SK-N-SH (cell line): ENCODE data around the gene CKAP2. TPM values are rescaled to one million over a fixed set of nuclear protein-coding genes. Genes with fewer than 3 reads are reported as not detected.
A peak's percentile ranks its signal among the peaks of the same experiment; 100 is the strongest.

Experiments used
- CTCF ChIA-PET: fragments of 300-600, 350-600 bp; formaldehyde crosslinking; extraction: SDS; loops from one replicate; lab custom pipeline; 2021; lab: Yijun Ruan, JAX
- POLR2A ChIA-PET: fragments of 350-600 bp; sonication (Branson Sonifier 250); formaldehyde crosslinking; extraction: SDS; loops from one replicate; lab custom pipeline; 2020; ENCODE audit warnings: antibody characterized with exemption, inconsistent platforms; lab: Yijun Ruan, JAX
- DNase-seq: peaks from one replicate; pipeline ENCODE4 v3.0.0; 2012
- H2AFZ ChIP-seq: fragments of 200-600 bp; sonication (generic); 2 replicates; pipeline ENCODE4 v1.8.1; 2016; ENCODE audit warnings: antibody characterized with exemption, mild to moderate bottlenecking, low read depth
- H3F3A ChIP-seq: fragments of 200-600 bp; sonication (generic); replicated peaks from 2 replicates; pipeline ENCODE3; 2016; ENCODE audit warnings: antibody characterized with exemption, mild to moderate bottlenecking; ENCODE audit not compliant: insufficient read depth
- H3K27ac ChIP-seq, 2 experiments: fragments of 200-500 bp in 1 of 2; fragments of 200-600 bp in 1 of 2; sonication (Bioruptor generic) in 1 of 2; sonication (generic), shearing (Covaris generic) in 1 of 2; 2 replicates each; pipeline versions ENCODE4 v1.5.1 to v1.6.1; 2014 to 2016; ENCODE audit warnings: low read depth in 2 of 2, inconsistent platforms in 1 of 2, low read length in 1 of 2, mild to moderate bottlenecking in 1 of 2, mixed read lengths in 1 of 2
- H3K27me3 ChIP-seq: fragments of 200-600 bp; sonication (generic), shearing (Covaris generic); 2 replicates; pipeline ENCODE4 v1.6.1; 2016; ENCODE audit warnings: mixed run types; ENCODE audit not compliant: insufficient read depth
- H3K36me3 ChIP-seq, 2 experiments: fragments of 200-500 bp in 1 of 2; fragments of 200-600 bp in 1 of 2; sonication (Bioruptor generic) in 1 of 2; sonication (generic) in 1 of 2; replicated peaks in 1 of 2; 2 replicates each; pipeline versions ENCODE3 to v1.5.1; 2014 to 2016; ENCODE audit warnings: low read length in 1 of 2, mild to moderate bottlenecking in 1 of 2; ENCODE audit not compliant: insufficient read depth in 2 of 2, control insufficient read depth in 1 of 2
- H3K4me1 ChIP-seq, 2 experiments: fragments of 200-500 bp in 1 of 2; fragments of 200-600 bp in 1 of 2; sonication (Bioruptor generic) in 1 of 2; sonication (generic), shearing (Covaris generic) in 1 of 2; 2 replicates each; pipeline versions ENCODE4 v1.5.1 to v1.6.1; 2014 to 2016; ENCODE audit warnings: low read depth in 1 of 2, low read length in 1 of 2, mixed run types in 1 of 2; ENCODE audit not compliant: insufficient read depth in 2 of 2, control insufficient read depth in 1 of 2
- H3K4me2 ChIP-seq: fragments of 200-600 bp; sonication (generic), shearing (Covaris generic); 2 replicates; pipeline ENCODE4 v1.6.1; 2017; ENCODE audit warnings: mixed run types
- H3K4me3 ChIP-seq, 2 experiments: fragments of 200-500 bp in 1 of 2; fragments of 200-600 bp in 1 of 2; sonication (Bioruptor generic) in 1 of 2; sonication (generic), shearing (Covaris generic) in 1 of 2; 2 replicates each; pipeline versions ENCODE4 v1.5.1 to v1.8.1; 2014 to 2016; ENCODE audit warnings: low read depth in 2 of 2, inconsistent platforms in 1 of 2, low read length in 1 of 2, mild to moderate bottlenecking in 1 of 2, mixed read lengths in 1 of 2, moderate library complexity in 1 of 2
- H3K79me2 ChIP-seq: fragments of 200-600 bp; sonication (generic); 2 replicates; pipeline ENCODE4 v1.8.1; 2017; ENCODE audit warnings: mild to moderate bottlenecking; ENCODE audit not compliant: insufficient read depth
- H3K9ac ChIP-seq: fragments of 200-600 bp; sonication (generic); 2 replicates; pipeline ENCODE4 v1.6.1; 2017; ENCODE audit warnings: mixed run types
- H3K9me2 ChIP-seq: fragments of 200-600 bp; sonication (generic); 2 replicates; pipeline ENCODE4 v1.6.1; 2017; ENCODE audit warnings: mixed run types
- H3K9me3 ChIP-seq: fragments of 200-600 bp; sonication (generic); 2 replicates; pipeline ENCODE4 v1.6.1; 2017; ENCODE audit warnings: mixed run types, mild to moderate bottlenecking, moderate library complexity
- H4K20me1 ChIP-seq: fragments of 200-600 bp; sonication (generic); 2 replicates; pipeline ENCODE4 v1.6.1; 2017; ENCODE audit warnings: mild to moderate bottlenecking, mixed run types; ENCODE audit not compliant: insufficient read depth
- ELF1 ChIP-seq: IDR thresholded peaks from 2 replicates; pipeline ENCODE4 v1.4.0; 2012
- EP300 ChIP-seq, 2 experiments: IDR thresholded peaks; 2 replicates each; pipeline versions ENCODE4 v1.4.0 to v1.6.1; 2012; ENCODE audit warnings: borderline replicate concordance in 1 of 2, low read depth in 1 of 2, low read length in 1 of 2
- EZH2phosphoT487 ChIP-seq: fragments of 200-600 bp; sonication (generic); IDR thresholded peaks from 2 replicates; pipeline ENCODE4 v1.6.1; 2017; ENCODE audit warnings: low read depth, mixed run types, mild to moderate bottlenecking, antibody characterized with exemption, moderate library complexity, borderline replicate concordance
- FOXJ3 ChIP-seq: sonication (generic); formaldehyde crosslinking; IDR thresholded peaks from 2 replicates; pipeline ENCODE4 v1.5.1; 2020; ENCODE audit warnings: mild to moderate bottlenecking, missing genetic modification reagents
- FOXM1 ChIP-seq: IDR thresholded peaks from 2 replicates; pipeline ENCODE4 v1.4.0; 2012; ENCODE audit warnings: low read depth, mild to moderate bottlenecking
- GABPA ChIP-seq: IDR thresholded peaks from 2 replicates; pipeline ENCODE4 v1.4.0; 2012; ENCODE audit warnings: low read depth, mild to moderate bottlenecking
- GATA2 ChIP-seq: sonication (generic); formaldehyde crosslinking; IDR thresholded peaks from 2 replicates; pipeline ENCODE4 v1.5.0; 2020; ENCODE audit warnings: mild to moderate bottlenecking, missing genetic modification reagents
- IRF3 ChIP-seq: fragments of 150-350 bp; IDR thresholded peaks from 2 replicates; pipeline ENCODE4 v1.6.1; 2016; ENCODE audit warnings: mild to moderate bottlenecking, low read depth, low read length
- JUND ChIP-seq: IDR thresholded peaks from 2 replicates; pipeline ENCODE4 v1.4.0; 2012
- MAX ChIP-seq: IDR thresholded peaks from 2 replicates; pipeline ENCODE4 v1.4.0; 2012; ENCODE audit warnings: low read depth
- NRF1 ChIP-seq: IDR thresholded peaks from 2 replicates; pipeline ENCODE4 v1.6.1; 2012; ENCODE audit warnings: low read depth, mild to moderate bottlenecking, low read length
- POLR2AphosphoS5 ChIP-seq: IDR thresholded peaks from 2 replicates; pipeline ENCODE4 v1.6.1; 2012; ENCODE audit warnings: low read depth, low read length
- RAD21 ChIP-seq: IDR thresholded peaks from 2 replicates; pipeline ENCODE4 v1.6.1; 2012; ENCODE audit warnings: mild to moderate bottlenecking, low read length
- RCOR1 ChIP-seq: fragments of 150-350 bp; IDR thresholded peaks from 2 replicates; pipeline ENCODE4 v1.6.1; 2017; ENCODE audit warnings: antibody characterized with exemption, low read length
- RFX5 ChIP-seq: IDR thresholded peaks from 2 replicates; pipeline ENCODE4 v1.6.1; 2012; ENCODE audit warnings: mild to moderate bottlenecking, improper control_type of control experiment, low read length
- RXRA ChIP-seq: IDR thresholded peaks from 2 replicates; pipeline ENCODE4 v1.4.0; 2012; ENCODE audit warnings: low read depth, mild to moderate bottlenecking, borderline replicate concordance
- SIN3A ChIP-seq: IDR thresholded peaks from 2 replicates; pipeline ENCODE4 v1.6.1; 2012; ENCODE audit warnings: low read depth, mild to moderate bottlenecking, low read length, moderate library complexity, borderline replicate concordance
- TAF1 ChIP-seq: IDR thresholded peaks from 2 replicates; pipeline ENCODE4 v1.6.1; 2012; ENCODE audit warnings: low read depth, mild to moderate bottlenecking, low read length, moderate library complexity, borderline replicate concordance
- TCF12 ChIP-seq: IDR thresholded peaks from 2 replicates; pipeline ENCODE4 v1.4.0; 2012
- TEAD4 ChIP-seq: IDR thresholded peaks from 2 replicates; pipeline ENCODE4 v1.4.0; 2012; ENCODE audit warnings: mild to moderate bottlenecking, borderline replicate concordance; ENCODE audit not compliant: insufficient read depth
- USF1 ChIP-seq: IDR thresholded peaks from 2 replicates; pipeline ENCODE4 v1.4.0; 2012; ENCODE audit warnings: low read depth, borderline replicate concordance
- USF2 ChIP-seq: fragments of 150-350 bp; IDR thresholded peaks from 2 replicates; pipeline ENCODE4 v1.6.1; 2017; ENCODE audit warnings: antibody characterized with exemption, low read length, low read depth, borderline replicate concordance
- YY1 ChIP-seq: IDR thresholded peaks from 2 replicates; pipeline ENCODE4 v1.4.0; 2012; ENCODE audit warnings: low read depth, mild to moderate bottlenecking
- ZBTB33 ChIP-seq: IDR thresholded peaks from 2 replicates; pipeline ENCODE4 v1.4.0; 2012; ENCODE audit warnings: low read depth, borderline replicate concordance
- WGBS: methylation state at CpG from one replicate; pipeline ENCODE4 v1.1.6; 2017; ENCODE audit warnings: low lambda C conversion rate; 5-methylcytosine and 5-hydroxymethylcytosine counted together
- polyA plus RNA-seq, 3 experiments: library from polyadenylated mRNA; depleted of rRNA; stranded (reverse); fragments of >200 nt; gene quantifications; 2 replicates each; pipeline ENCODE4 v1.2.3, GENCODE V29; 2012

Gene CKAP2
- polyA plus RNA-seq, 1 of the 3 experiments (the other 2 are of a cell fraction), result 7.1 TPM

- CTCF ChIA-PET, result no interaction called here
- POLR2A ChIA-PET, result no interaction called here
- H3K36me3 ChIP-seq, result peaks cover 53 to 60% of the 10 kb centered on the region in 2 experiments
- H3F3A ChIP-seq, result peaks cover 33% of the 10 kb centered on the region
- no peaks in the 10 kb centered on the region for H3K9me2 ChIP-seq
- H3K79me2 ChIP-seq, result peaks cover 4% of the 10 kb centered on the region; the same call in 1 of the 2 replicates
- no peak overlapping the region; a peak in 1 of 4 replicates for H3K4me3 ChIP-seq
- 0 out of 2 replicates have a peak overlapping the region, but pooled peaks have one; percentile 1 for H3K9ac ChIP-seq
- peaks cover 0 to 20% of the 10 kb centered on the region in 2 experiments; a peak in 3 of 4 replicates for H3K4me1 ChIP-seq
- no peaks in the 10 kb centered on the region for H4K20me1 ChIP-seq
- no peak for DNase-seq
- 0 out of 2 replicates have a peak overlapping the region, but pooled peaks have one; percentile 6 for H3K4me2 ChIP-seq
- TF ChIP-seq FOXJ3 (CRISPR knock-in tag) (no peak), USF2 (no peak), MAX (no peak), FOXM1 (no peak), TAF1 (no peak), RCOR1 (no peak), RXRA (no peak), GABPA (no peak), JUND (no peak), YY1 (no peak), RAD21 (no peak), EP300 (IDR thresholded peaks at IDR 0.05; ENCODE audit: borderline replicate concordance in 1 of 2, low read depth in 1 of 2, low read length in 1 of 2) (no peak), ELF1 (no peak), POLR2AphosphoS5 (no peak), RFX5 (no peak), NRF1 (no peak), SIN3A (no peak), EZH2phosphoT487 (no peak)
- peak overlapping the region; percentile 78 to 80 for H3K27ac ChIP-seq
- no peaks in the 10 kb centered on the region for H3K27me3 ChIP-seq
- 15% methylated on average over 1 of the region's 1 CpG for WGBS
- no peaks in the 10 kb centered on the region for H3K9me3 ChIP-seq
- no peak overlapping the region for H2AFZ ChIP-seq
Measured at GRCh38 chr13:52414963-52415362, 40.3 kb upstream of the CKAP2 start.

GRCh38 chr13:52419080-52419479 is 36.2 kb upstream of the CKAP2 start:
- H3F3A ChIP-seq, result peaks cover 37% of the 10 kb centered on the region
- H3K4me2 ChIP-seq, result no peak overlapping the region
- no peak overlapping the region for H3K4me3 ChIP-seq
- H2AFZ ChIP-seq, result no peak overlapping the region
- no peaks in the 10 kb centered on the region for H3K27me3 ChIP-seq
- no peaks in the 10 kb centered on the region for H3K9me3 ChIP-seq
- no peaks in the 10 kb centered on the region for H3K79me2 ChIP-seq
- CTCF ChIA-PET, result interaction anchor here (0.6 to 0.8 kb wide), 2 partner anchors 31 to 32 kb away, joined by 3 to 4 read pairs; no protein-coding TSS in a partner anchor
- WGBS, result 92% methylated on average over 1 of the region's 1 CpG
- no peaks in the 10 kb centered on the region for H3K9me2 ChIP-seq
- H3K27ac ChIP-seq, result no peak overlapping the region
- H3K36me3 ChIP-seq, result peaks cover 55 to 56% of the 10 kb centered on the region in 2 experiments
- no peak for DNase-seq
- POLR2A ChIA-PET, result no interaction called here
- H3K9ac ChIP-seq, result no peak overlapping the region
- H3K4me1 ChIP-seq, result peaks cover 0 to 16% of the 10 kb centered on the region in 2 experiments; a peak in 3 of 4 replicates
- H4K20me1 ChIP-seq, result no peaks in the 10 kb centered on the region
- TF ChIP-seq RAD21 (no peak), TEAD4 (no peak), GATA2 (CRISPR knock-in tag) (no peak), MAX (no peak), POLR2AphosphoS5 (no peak), USF1 (no peak), EP300 (IDR thresholded peaks at IDR 0.05; ENCODE audit: borderline replicate concordance in 1 of 2, low read depth in 1 of 2, low read length in 1 of 2) (no peak), RCOR1 (no peak), ZBTB33 (no peak), IRF3 (no peak), FOXM1 (no peak), TCF12 (no peak)
